ENCODE measurements around the gene CAMK2A.

The CAMK2A gene

GRCh38 chr5:150246835-150247234 is 42.7 kb downstream of the CAMK2A start:
- FAIRE-seq (no peak), DNase-seq (ENCODE audit: insufficient read length) (no peak)
- no peak for TF ChIP-seq TAF1 (IDR thresholded peaks at IDR 0.05; ENCODE audit: borderline replicate concordance, low read depth, low read length)
- TF ChIP-seq POLR2AphosphoS5 (IDR thresholded peaks at IDR 0.05; ENCODE audit: low read depth, low read length) = no peak
- TF ChIP-seq POLR2A (IDR thresholded peaks at IDR 0.05; ENCODE audit: low read depth, low read length) = no peak

GRCh38 chr5:150246429-150246828 is 43.1 kb downstream of the CAMK2A start:
- no peak for TF ChIP-seq POLR2AphosphoS5 (IDR thresholded peaks at IDR 0.05; ENCODE audit: low read depth, low read length)
- TF ChIP-seq POLR2A (IDR thresholded peaks at IDR 0.05; ENCODE audit: low read depth, low read length) = no peak
- TF ChIP-seq TAF1 (IDR thresholded peaks at IDR 0.05; ENCODE audit: borderline replicate concordance, low read depth, low read length) = no peak

GRCh38 chr5:150245808-150246207 is 43.8 kb downstream of the CAMK2A start:
- DNase-seq (ENCODE audit: insufficient read length) (no peak), FAIRE-seq (no peak)
- no peak for TF ChIP-seq POLR2AphosphoS5 (IDR thresholded peaks at IDR 0.05; ENCODE audit: low read depth, low read length)
- no peak for TF ChIP-seq POLR2A (IDR thresholded peaks at IDR 0.05; ENCODE audit: low read depth, low read length)
- no peak for TF ChIP-seq TAF1 (IDR thresholded peaks at IDR 0.05; ENCODE audit: borderline replicate concordance, low read depth, low read length)

More at GRCh38 chr5:150246429-150246828, 43.1 kb downstream of the CAMK2A start:
- DNase-seq (ENCODE audit: insufficient read length) (no peak), FAIRE-seq (no peak)

GRCh38 chr5:150245111-150245789 is 44.3 kb downstream of the CAMK2A start:
- no peak for TF ChIP-seq POLR2A (IDR thresholded peaks at IDR 0.05; ENCODE audit: low read depth, low read length)
- TF ChIP-seq POLR2AphosphoS5 (IDR thresholded peaks at IDR 0.05; ENCODE audit: low read depth, low read length) = no peak
- no peak for TF ChIP-seq TAF1 (IDR thresholded peaks at IDR 0.05; ENCODE audit: borderline replicate concordance, low read depth, low read length)
- FAIRE-seq (no peak), DNase-seq (ENCODE audit: insufficient read length) (no peak)

- DNase-seq (ENCODE audit: insufficient read length) (no peak), FAIRE-seq (no peak)
- no peak for TF ChIP-seq POLR2A (IDR thresholded peaks at IDR 0.05; ENCODE audit: low read depth, low read length)
- TF ChIP-seq POLR2AphosphoS5 (IDR thresholded peaks at IDR 0.05; ENCODE audit: low read depth, low read length) = no peak
- no peak for TF ChIP-seq TAF1 (IDR thresholded peaks at IDR 0.05; ENCODE audit: borderline replicate concordance, low read depth, low read length)
These were observed 45.4 kb downstream of the CAMK2A start for GRCh38 chr5:150244209-150244608.

GRCh38 chr5:150243590-150243989 is 46.0 kb downstream of the CAMK2A start:
- DNase-seq (ENCODE audit: insufficient read length) (no peak), FAIRE-seq (no peak)
- TF ChIP-seq TAF1 (IDR thresholded peaks at IDR 0.05; ENCODE audit: borderline replicate concordance, low read depth, low read length) = no peak

- no peak for FAIRE-seq
- no peak for DNase-seq (ENCODE audit: insufficient read length)
- TF ChIP-seq POLR2A (IDR thresholded peaks at IDR 0.05; ENCODE audit: low read depth, low read length) (no peak), TAF1 (IDR thresholded peaks at IDR 0.05; ENCODE audit: borderline replicate concordance, low read depth, low read length) (no peak), POLR2AphosphoS5 (IDR thresholded peaks at IDR 0.05; ENCODE audit: low read depth, low read length) (no peak)
These were observed 47.2 kb downstream of the CAMK2A start for GRCh38 chr5:150242251-150242894.

GRCh38 chr5:150241298-150242160 is 48.0 kb downstream of the CAMK2A start:
- DNase-seq (ENCODE audit: insufficient read length) (no peak), FAIRE-seq (no peak)
- no peak for TF ChIP-seq POLR2AphosphoS5 (IDR thresholded peaks at IDR 0.05; ENCODE audit: low read depth, low read length)
- TF ChIP-seq POLR2A (IDR thresholded peaks at IDR 0.05; ENCODE audit: low read depth, low read length) = no peak
- no peak for TF ChIP-seq TAF1 (IDR thresholded peaks at IDR 0.05; ENCODE audit: borderline replicate concordance, low read depth, low read length)

- DNase-seq (ENCODE audit: insufficient read length) = no peak
- no peak for TF ChIP-seq POLR2AphosphoS5 (IDR thresholded peaks at IDR 0.05; ENCODE audit: low read depth, low read length)
- no peak for TF ChIP-seq TAF1 (IDR thresholded peaks at IDR 0.05; ENCODE audit: borderline replicate concordance, low read depth, low read length)
- TF ChIP-seq POLR2A (IDR thresholded peaks at IDR 0.05; ENCODE audit: low read depth, low read length) = no peak
- FAIRE-seq = no peak
These were observed 49.8 kb downstream of the CAMK2A start for GRCh38 chr5:150239794-150240122.

GRCh38 chr5:150239099-150239793 is 50.3 kb downstream of the CAMK2A start:
- no peak for TF ChIP-seq POLR2AphosphoS5 (IDR thresholded peaks at IDR 0.05; ENCODE audit: low read depth, low read length)
- TF ChIP-seq POLR2A (IDR thresholded peaks at IDR 0.05; ENCODE audit: low read depth, low read length) = no peak
- no peak for TF ChIP-seq TAF1 (IDR thresholded peaks at IDR 0.05; ENCODE audit: borderline replicate concordance, low read depth, low read length)
- DNase-seq (ENCODE audit: insufficient read length) (no peak), FAIRE-seq (no peak)

- FAIRE-seq (no peak), DNase-seq (ENCODE audit: insufficient read length) (no peak)
- no peak for TF ChIP-seq POLR2A (IDR thresholded peaks at IDR 0.05; ENCODE audit: low read depth, low read length)
- no peak for TF ChIP-seq POLR2AphosphoS5 (IDR thresholded peaks at IDR 0.05; ENCODE audit: low read depth, low read length)
- TF ChIP-seq TAF1 (IDR thresholded peaks at IDR 0.05; ENCODE audit: borderline replicate concordance, low read depth, low read length) = no peak
These were observed 50.9 kb downstream of the CAMK2A start for GRCh38 chr5:150238646-150239045.

All from GM12892 (cell line).